Measurements from ENCODE around the gene FUT9. TPM values are rescaled to one million over a fixed set of nuclear protein-coding genes. Genes with fewer than 3 reads are reported as not detected.
"Not testable (repeated sequence)": the region's sequence is repeated elsewhere in the genome, so short reads cannot be mapped to it uniquely, and the experiment has no call there.

Gene FUT9
- total RNA-seq, 1 donor from 2014 or later = not detected

DNA sequence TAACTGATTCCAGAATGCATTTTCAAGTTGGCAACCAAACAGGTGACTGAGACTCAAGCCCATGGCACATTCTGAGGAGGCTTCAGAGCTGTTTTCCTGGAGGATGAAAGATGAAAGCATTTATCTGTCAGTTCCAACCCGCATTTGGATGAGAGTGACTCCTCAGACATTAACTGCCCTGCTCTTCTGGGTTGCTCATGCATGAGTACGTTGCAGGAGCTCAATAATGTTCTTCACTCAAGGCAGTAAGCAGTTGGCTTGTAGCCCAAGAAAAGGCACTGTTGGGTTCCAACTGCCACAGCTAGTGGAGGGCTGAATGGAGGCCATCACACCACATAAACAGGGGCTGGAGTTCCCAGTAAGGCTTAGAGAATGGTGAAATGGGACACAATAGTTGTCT, 155.3 kb downstream of the FUT9 start:
- intact Hi-C loops (cut with micrococcal nuclease) = no loop called here

DNA sequence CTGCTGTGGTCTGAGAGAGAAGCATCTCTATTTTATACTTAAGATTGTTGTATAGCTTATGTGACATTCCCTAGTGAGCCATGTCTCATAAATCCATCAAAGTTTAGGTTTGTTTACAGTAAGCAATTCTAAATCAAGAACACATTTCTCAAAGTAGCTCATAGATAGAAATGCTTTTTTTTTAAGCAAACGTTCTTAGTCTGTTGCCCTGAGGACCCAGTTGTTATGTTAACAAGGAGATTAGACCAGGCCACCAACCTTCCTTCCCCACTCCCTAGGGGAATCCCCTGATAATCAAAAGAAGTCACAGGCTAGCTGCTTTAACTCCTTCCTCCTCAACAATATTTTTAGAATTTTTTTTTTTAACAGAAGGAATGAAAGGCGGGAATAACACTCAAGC, 169.0 kb downstream of the FUT9 start:
- intact Hi-C loops (cut with micrococcal nuclease) = no loop called here

- intact Hi-C loops (cut with micrococcal nuclease) = no loop called here
Observed at GRCh38 chr6:96186094-96186493, 170.3 kb downstream of the FUT9 start.

DNA sequence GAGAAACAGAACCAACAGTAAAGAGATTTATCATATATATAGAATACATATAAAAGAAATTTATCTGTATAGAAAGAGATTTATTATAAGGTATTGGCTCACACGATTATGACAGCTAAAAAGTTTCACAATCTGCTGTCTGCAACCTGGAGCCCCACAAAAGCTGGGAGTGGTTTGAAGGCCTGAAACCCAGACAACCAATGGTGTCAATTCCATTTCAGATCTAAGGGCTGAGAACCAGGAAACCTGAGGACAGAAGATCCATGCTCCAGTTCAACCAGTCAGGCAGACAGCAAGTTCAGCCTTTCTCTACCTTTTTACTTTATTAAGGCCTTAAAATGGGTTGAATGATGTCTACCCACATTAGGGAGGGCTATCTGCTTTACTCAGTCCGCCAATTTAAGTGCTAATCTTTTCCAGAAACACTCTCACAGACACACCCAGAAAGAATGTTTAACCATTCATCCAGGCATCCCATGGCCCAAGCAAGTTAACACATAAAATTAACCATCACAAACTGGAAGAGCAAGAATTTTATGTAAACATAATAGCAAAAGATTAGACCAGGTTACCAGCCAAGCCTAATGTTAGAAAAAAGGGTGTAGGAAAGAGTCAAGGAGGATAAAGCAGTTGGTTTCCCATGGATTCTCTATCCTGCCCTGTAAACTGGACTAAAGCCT, 170.9 kb downstream of the FUT9 start:
- intact Hi-C loops (cut with micrococcal nuclease) = no loop called here

DNA sequence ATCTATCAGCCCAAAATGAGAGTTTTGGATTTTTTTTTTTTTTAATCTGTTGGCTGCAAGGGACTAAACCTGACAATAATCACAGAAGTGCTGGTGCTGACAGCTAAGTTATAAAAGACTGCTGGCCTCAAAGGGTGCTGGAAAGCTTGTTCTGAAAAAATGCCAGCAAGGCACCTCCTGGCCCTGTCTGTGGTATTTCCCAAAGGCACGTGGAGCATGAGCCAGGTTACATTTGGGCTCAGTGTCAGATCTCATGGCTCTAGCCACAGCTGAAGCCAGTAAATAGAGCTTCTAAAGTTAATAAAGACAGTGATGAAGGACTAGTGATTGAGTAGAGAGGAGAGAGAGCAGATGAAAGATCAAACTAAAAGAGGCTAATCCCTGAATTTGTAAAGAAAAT, 178.9 kb downstream of the FUT9 start:
- intact Hi-C loops (cut with micrococcal nuclease) = no loop called here

DNA sequence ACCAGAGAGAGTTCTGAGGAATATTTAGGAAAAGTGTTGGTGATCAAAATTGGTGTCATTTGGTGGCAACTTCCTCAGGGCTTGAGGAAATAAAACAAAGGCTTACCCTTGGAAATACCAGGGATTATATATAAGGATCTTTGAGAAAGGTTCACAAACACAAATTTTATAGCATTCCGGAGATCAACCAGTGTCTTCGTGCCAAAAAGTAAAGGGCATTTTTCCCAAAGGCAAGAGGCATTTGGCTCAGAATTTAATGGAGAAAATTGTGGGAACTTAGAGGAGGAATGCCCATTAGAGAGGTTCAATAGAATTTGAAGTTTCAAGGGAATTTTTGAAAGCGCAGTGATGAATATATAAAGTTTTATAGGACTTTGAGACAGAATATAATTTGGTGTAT, 179.5 kb downstream of the FUT9 start:
- intact Hi-C loops (cut with micrococcal nuclease) = no loop called here

- intact Hi-C loops (cut with micrococcal nuclease) = no loop called here
Observed at GRCh38 chr6:96196633-96197032, 180.9 kb downstream of the FUT9 start.

DNA sequence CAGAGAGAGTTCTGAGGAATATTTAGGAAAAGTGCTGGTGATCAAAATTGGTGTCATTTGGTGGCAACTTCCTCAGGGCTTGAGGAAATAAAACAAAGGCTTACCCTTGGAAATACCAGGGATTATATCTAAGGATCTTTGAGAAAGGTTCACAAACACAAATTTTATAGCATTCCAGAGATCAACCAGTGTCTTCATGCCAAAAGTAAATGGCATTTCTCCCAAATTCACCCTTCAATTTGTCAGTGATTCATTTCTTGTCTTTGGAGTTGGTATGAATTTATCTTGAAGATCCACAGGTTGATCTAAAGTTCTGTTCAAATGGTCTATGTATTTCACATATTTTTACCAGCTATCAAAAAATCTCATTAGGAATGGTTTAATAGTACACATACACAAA, 181.5 kb downstream of the FUT9 start:
- intact Hi-C loops (cut with micrococcal nuclease) = no loop called here

DNA sequence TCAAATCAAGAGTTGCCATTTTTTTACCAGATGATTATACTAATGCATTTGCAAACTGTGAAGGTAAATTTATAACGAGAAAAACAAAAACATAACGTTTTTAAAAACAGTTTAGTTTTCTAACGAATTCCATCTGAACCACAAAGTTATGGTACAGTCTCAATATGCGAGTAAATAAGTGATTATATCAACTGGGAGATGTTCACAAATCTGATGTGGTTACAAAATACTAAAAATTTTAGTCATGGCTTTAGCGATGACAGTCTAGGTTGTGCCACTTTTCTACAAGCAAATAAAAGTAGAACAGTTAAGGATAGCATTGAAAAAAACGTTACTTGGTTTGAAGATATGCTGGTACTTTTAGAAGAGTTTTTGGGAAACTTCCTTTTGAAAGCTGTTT, 186.8 kb downstream of the FUT9 start:
- intact Hi-C loops (cut with micrococcal nuclease) = no loop called here

GRCh38 chr6:96211341-96211740, 195.6 kb downstream of the FUT9 start:
- intact Hi-C loops (cut with micrococcal nuclease) = no loop called here

DNA sequence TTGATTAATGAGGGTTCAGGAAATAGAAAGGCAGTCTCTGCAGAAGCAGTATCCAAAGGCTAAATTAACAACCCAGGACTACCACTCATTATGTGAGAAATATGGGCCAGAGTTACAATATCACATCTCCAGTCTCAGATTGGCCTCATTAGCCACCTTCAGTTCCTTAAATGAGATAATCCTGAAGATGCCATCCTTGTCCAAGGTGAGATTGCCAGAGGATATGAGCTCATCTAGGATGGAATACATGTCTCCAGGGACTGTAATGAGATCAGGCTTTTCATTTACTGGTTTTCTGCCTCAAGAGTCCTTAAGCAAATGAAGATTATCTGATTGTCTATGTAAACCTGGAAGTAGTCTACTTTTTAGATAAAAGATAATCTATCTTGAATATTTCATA, 196.3 kb downstream of the FUT9 start:
- intact Hi-C loops (cut with micrococcal nuclease) = no loop called here

DNA sequence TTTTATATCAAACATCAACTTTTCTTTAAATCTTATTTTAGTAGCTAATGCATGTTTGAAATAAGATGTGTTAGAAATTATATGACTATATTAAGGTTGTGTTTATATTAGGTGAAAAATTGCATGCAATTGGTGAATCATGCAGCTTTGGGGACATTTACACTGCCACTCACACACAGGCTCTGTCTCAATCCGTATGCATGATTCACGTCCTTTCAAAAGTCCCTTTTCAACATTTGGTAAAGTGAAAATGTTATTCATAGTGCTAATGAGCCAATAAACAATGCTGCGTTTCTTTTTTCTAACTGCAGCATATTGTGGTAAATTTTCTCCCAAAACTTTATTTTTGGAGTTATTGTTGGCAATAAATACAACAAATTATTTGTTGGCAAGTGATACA, 198.0 kb downstream of the FUT9 start:
- intact Hi-C loops (cut with micrococcal nuclease) = no loop called here

GRCh38 chr6:96223695-96224094, 207.9 kb downstream of the FUT9 start:
- intact Hi-C loops (cut with micrococcal nuclease) = no loop called here

GRCh38 chr6:96227135-96227534, 211.4 kb downstream of the FUT9 start:
- intact Hi-C loops (cut with micrococcal nuclease) = no loop called here

- intact Hi-C loops (cut with micrococcal nuclease) = no loop called here
Observed at GRCh38 chr6:96234444-96234843, 218.7 kb downstream of the FUT9 start.

DNA sequence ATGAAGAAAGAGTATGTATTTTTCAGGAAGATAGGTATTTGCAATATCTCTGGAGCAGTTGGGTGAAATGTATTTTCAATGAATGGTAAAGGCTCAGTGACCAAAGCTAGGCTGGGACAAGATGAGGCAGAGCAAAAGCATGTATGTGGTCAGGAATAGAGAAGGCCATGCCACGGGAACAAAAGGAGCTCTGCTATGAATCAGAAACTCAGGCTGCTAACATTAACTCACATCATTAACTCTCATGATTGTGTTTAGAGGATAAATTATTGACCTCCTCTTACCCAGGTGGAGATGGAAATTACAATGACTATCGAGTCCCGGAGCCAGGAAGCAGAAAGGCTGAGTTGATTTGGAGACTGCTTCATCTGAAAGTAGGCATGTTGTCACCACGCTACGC, 220.2 kb downstream of the FUT9 start:
- intact Hi-C loops (cut with micrococcal nuclease) = no loop called here

DNA sequence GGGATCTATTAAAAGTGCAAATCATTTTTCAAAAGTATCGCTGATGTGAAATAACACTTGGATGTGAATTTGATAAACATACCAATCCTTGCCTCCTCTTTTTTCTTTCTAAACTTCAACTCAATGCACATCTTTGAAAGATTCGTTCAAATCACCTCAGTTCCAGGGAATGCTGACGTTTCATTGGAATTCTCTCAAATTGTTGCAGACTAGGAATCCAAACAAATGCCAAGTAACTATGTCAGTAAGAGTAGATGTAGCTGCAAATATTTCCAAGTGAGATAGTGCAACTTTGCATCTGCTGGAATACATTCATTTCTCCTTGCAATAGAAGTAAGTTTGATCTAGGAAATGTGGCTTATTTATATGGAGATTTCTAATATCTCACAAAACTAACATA, 220.7 kb downstream of the FUT9 start:
- intact Hi-C loops (cut with micrococcal nuclease) = no loop called here

GRCh38 chr6:96237638-96238347, 222.0 kb downstream of the FUT9 start:
- intact Hi-C loops (cut with micrococcal nuclease) = no loop called here

DNA sequence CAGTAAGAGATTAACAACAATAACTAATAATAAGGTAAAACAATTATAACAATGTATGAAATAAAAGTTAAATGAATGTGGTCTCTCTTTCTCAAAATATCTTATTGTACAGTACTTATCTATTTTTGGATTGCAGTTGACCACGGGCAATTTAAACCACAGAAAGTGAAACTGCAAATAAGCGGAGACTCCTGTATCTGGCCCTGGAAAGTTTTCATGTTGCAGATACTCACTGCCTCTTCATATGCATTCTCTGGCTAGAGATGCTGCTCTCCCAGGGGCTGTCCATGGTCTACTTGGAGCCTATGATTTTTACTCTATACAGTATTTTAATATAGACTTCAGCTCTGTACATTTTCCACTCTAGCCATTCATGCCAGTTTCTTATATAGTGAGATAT, 230.8 kb downstream of the FUT9 start:
- intact Hi-C loops (cut with micrococcal nuclease) = no loop called here

DNA sequence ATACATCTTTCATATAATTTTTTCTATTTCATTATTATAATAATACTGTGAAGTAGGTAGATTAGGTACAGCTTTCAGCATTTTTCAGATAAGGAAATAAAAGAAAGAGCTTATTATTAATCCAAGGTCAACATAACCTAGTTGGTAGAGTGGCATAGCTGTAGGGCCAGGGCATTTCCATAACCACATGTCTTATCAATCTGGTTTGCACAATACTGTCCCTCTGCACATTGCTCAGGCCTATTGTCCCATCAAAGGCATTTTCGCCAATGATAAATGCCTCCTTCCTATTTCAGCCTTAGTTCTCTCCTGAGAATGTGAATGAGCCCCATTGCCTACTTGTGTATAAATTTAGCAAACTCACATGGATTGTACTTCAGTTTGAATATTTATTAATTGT, 234.0 kb downstream of the FUT9 start:
- intact Hi-C loops (cut with micrococcal nuclease) = no loop called here

DNA sequence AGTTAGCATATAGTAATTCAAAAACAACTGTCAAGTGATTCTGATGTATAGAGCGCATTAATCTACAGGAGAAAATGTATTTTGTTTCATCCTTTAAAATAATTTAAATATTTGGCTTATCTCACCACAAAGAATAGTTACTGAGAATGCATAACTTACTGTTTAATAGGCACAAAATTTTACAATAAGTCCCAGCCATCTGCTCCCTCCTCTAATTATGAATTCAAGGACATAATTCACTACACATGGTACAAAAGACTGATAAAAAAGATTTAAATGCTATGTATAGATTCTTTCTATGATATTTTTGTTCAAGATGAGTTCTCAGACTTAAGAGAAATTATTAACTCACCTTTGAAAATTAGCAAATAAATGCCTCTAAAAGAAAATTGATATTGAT, 242.0 kb downstream of the FUT9 start:
- intact Hi-C loops (cut with micrococcal nuclease) = no loop called here

DNA sequence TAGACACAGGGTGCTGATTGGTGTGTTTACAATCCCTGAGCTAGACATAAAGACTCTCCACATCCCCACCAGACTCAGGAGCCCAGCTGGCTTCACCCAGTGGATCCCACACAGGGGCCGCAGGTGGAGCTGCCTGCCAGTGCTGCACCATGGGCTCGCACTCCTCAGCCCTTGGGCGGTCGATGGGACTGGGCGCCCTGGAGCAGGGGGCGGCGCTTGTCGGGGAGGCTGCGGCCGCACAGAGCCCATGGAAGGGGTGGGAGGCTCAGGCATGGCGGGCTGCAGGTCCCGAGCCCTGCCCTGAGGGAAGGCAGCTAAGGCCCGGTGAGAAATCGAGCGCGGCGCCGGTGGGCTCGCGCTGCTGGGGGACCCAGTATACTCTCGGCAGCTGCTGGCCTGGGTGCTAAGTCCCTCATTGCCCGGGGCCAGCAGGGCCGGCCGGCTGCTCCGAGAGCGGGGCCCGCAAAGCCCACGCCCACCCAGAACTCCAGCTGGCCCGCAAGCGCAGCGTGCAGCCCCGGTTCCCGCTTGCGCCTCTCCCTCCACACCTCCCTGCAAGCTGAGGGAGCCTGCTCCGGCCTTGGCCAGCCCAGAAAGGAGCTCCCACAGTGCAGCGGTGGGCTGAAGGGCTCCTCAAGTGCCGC, 245.1 kb downstream of the FUT9 start:
- intact Hi-C loops (cut with micrococcal nuclease) = not testable (repeated sequence)
